HG03469 (cell line): ENCODE data around the gene VPS16.

Experiments used
- ATAC-seq: cut with Tn5 transposase; IDR thresholded peaks from one replicate; pipeline ENCODE4 v1.9.1; 2021; ENCODE audit warnings: mild to moderate bottlenecking, moderate library complexity, moderate number of reproducible peaks; ENCODE audit not compliant: unreplicated experiment

VPS16 gene

GRCh38 chr20:2840138-2840966, at the start of gene VPS16, which contains the start of gene PCED1A:
Gene VPS16, plus strand, starts transcription at chr20:2840745. Its CDS starts 30 bp downstream, at chr20:2840775.
Gene PCED1A, minus strand, starts transcription at chr20:2840655. Its CDS starts 743 bp downstream, at chr20:2839912.
- ATAC-seq: peak; percentile 80

DNA sequence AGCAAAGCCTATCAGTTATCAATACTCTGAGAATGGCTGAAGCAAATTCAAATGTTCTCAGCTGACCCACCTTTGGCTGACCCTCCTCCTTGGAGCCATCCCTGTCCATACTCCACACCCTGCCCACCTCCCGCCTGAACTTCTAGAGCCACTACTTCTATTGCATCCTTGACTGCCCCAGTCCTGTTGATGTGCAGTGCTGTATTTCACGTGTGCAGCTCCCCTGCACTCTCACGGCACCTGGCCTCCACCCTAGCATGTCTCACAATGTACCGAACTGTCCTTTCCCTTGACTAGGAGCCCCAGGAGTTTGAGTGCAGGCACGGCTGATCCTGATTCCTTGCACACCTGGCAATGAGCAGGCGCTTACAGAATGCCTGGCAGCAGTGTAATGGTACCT, 47.1 kb upstream of the VPS16 start:
- ATAC-seq: no peak

DNA sequence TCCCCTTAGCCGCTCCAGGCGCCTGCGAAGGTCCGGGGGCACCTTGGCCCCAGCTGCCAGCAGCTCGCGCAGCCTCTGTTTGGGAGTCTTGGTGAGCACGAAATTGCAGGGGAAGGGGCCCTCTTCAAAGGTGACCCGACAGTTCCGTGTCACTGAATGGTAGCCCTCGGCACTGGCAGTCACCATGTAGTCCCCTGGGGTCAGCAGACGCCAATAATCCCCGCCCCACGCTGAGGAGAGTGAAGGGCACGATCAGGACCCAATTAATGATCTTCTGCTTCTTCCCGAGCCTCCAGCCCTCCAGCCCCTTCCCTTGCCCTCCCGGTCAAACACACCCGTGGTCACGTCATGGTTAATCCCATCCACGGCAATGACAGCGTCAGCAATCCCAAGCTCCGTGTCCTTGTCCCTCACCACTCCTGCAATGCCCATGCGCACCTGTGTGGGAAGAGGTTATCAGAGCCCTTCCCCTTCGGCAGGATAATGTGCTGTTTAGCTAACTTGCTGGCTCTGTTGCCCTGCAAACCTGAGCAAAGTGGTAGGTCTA, 46.3 kb upstream of the VPS16 start:
- no peak for ATAC-seq

DNA sequence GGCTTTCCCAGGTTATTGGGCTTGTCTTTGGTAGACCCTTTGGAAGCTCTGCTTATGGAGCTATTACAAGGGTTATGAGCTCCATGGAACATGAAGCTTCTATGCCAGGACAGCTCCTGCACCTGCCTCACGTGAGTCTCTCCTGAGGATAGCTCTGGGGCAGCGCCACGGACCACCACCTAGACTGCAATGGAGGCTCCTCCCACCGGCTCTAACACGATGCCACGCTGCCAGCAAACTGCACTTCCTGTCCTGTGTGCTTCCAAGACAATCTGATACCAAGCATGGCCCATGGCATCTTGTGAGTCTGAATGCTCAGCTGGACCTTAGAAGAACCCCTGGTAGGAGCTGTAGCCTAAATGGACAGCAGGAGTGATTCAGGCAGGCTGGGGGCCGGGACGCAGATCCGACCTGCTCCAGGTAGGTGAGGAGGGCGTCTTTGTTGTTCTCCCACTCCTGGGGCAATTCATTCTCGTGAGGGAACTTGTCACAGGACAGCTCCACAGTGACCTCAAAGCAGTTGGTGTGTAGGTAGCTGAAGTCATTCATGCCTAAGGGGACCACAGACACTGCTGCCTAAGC, 45.6 kb upstream of the VPS16 start:
- ATAC-seq: no peak

DNA sequence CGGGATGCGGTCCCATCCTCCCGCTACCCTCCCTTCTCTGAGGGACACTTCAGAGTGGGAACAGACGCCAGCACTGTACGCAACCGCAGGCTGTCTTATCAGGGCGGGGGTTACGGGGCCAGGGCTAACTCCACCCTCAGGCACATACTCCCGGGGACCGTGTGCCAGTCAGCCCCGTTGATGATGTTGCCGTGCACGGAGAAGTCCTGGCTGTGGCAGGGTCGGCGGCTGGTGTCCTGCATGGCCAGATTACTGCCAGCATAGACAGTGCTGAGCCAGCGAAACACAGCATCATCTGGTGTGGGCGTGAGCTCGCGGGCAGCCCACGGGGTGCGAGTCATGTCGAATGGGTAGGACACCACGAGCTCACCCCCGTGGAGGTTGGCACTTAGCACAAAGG, 45.1 kb upstream of the VPS16 start:
- ATAC-seq: no peak

GRCh38 chr20:2796011-2796660, 44.4 kb upstream of the VPS16 start:
- ATAC-seq: no peak

- no peak for ATAC-seq
Observed at GRCh38 chr20:2797136-2797983, 43.2 kb upstream of the VPS16 start.

DNA sequence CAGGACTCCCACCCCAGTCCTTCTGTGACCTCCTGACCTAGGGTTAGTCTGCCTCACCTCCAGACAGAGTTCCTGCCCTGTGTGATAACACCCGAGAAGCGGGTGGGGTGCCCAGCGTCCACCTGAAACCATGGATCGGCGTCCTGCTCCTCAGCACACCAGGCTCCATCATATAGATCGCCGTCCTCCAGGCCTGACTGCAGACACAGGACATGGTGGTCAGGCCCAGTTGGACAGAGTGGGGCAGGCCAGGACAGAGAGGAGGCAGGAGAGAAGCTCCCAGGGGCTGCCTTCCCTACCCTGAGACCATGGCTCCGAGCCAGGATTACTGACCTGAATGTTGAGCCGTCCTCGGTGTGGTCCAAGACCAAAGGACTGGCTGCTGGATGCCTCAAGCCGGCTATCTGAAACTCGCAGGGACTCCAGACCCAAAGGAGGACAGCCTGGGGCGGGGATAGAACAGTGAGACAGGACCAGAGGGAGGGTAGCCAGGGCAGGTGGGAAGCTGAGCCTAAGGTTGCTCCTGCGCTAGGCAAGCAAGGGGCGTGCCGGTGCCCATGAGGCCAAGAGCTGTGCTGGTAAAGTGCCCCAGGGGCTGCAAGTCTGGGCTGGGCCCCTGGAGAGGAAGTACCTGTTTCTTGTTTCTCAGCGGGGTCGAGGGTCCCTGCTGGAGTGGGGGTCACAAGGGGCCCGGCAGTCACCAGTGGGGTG, 42.3 kb upstream of the VPS16 start:
- no peak for ATAC-seq

GRCh38 chr20:2798814-2799213, 41.7 kb upstream of the VPS16 start:
- no peak for ATAC-seq

- ATAC-seq: no peak
Observed at GRCh38 chr20:2799271-2799670, 41.3 kb upstream of the VPS16 start.

DNA sequence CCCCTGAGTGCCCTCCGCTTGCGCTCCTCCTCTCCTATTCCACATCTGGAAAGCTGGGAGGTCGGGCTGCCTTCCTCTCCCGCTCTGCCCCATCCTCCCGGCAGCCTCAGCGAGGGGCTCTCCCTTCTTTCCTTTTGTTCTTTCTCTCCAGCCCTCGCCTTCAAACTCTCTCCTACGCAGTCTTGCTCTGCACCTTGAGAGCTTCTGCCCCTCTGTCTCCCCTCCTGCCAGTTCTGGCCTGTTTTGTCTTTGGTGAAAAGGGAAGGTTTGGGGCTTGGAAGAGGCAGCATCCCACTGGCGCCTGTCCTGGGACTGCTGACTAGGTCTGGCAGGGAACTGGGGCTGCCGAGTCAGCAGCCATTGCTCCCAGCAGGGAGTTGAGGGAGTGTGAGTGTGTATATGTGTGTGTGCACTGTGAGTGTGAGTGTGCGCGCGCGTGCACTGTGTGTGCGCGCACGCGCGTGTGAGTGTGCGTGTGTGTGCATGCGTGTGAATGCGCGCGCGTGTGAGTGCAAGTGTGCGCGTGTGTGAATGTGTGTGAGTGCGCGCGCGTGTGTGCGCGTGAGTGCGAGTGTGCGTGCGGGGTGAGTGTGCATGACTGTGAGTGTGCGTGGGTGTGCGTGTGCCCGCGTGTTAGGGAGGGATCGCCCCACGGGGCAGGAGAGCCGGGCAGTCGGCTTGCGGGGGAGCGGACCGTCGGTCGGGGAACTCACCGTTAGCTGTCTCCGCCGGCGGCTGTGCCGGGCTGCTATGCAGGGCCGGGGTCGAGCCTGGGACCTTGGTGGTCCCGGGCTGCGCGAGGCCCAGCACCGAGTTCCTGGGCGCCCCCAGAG, 40.6 kb upstream of the VPS16 start:
- ATAC-seq: no peak

GRCh38 chr20:2800521-2801285, 39.8 kb upstream of the VPS16 start, which contains the start of gene CPXM1:
Gene CPXM1, minus strand, starts transcription at chr20:2800627. Its CDS starts 55 bp downstream, at chr20:2800572.
- ATAC-seq: no peak

- no peak for ATAC-seq
Observed at GRCh38 chr20:2801286-2801728, 39.2 kb upstream of the VPS16 start.

- no peak for ATAC-seq
Observed at GRCh38 chr20:2804041-2804828, 36.3 kb upstream of the VPS16 start.

- no peak for ATAC-seq
Observed at GRCh38 chr20:2804852-2805688, 35.5 kb upstream of the VPS16 start.

- no peak for ATAC-seq
Observed at GRCh38 chr20:2805689-2806350, 34.7 kb upstream of the VPS16 start.
